ENCODE results near the gene COL4A5. TPM values are rescaled to one million over a fixed set of nuclear protein-coding genes. Genes with fewer than 3 reads are reported as not detected.

The COL4A5 gene
- total RNA-seq, 1 experiment from 2014 or later = 29.4 TPM

- no peak overlapping the region for H3K27ac ChIP-seq (ENCODE audit: low read depth, low read length)
- CTCF ChIA-PET = no interaction called here
- BruUV-seq (replicated peaks) = no TSS peak
- H3K36me3 ChIP-seq (ENCODE audit: control insufficient read depth in 1 of 2, insufficient read depth in 2 of 2, low read length in 2 of 2) = no peaks in the 10 kb centered on the region
- no peak for TF ChIP-seq ZNF274 (IDR thresholded peaks at IDR 0.05; ENCODE audit: low read depth, low read length)
- no peak for TF ChIP-seq EZH2phosphoT487 (IDR thresholded peaks at IDR 0.05; ENCODE audit: borderline replicate concordance)
- TF ChIP-seq ELF1 (IDR thresholded peaks at IDR 0.05; ENCODE audit: borderline replicate concordance, low read depth) = no peak
- TF ChIP-seq POLR2AphosphoS5 (IDR thresholded peaks at IDR 0.05; ENCODE audit: low read depth, low read length) = no peak
- TF ChIP-seq JUND (IDR thresholded peaks at IDR 0.05) = no peak
- TF ChIP-seq ZBTB33 (IDR thresholded peaks at IDR 0.05; ENCODE audit: extremely low read depth, insufficient replicate concordance, low read length) = no peak
- TF ChIP-seq FOSL1 (IDR thresholded peaks at IDR 0.05; ENCODE audit: low read depth) = no peak
- TF ChIP-seq RAD21 (IDR thresholded peaks at IDR 0.05; ENCODE audit: low read depth) = no peak
- TF ChIP-seq ZFX (IDR thresholded peaks at IDR 0.05) = no peak
- TF ChIP-seq, protein P1, sequence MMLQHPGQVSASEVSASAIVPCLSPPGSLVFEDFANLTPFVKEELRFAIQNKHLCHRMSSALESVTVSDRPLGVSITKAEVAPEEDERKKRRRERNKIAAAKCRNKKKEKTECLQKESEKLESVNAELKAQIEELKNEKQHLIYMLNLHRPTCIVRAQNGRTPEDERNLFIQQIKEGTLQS (IDR thresholded peaks at IDR 0.05) = no peak
- no peak for TF ChIP-seq CEBPB (IDR thresholded peaks at IDR 0.05; ENCODE audit: low read depth)
- TF ChIP-seq TCF7L2 (IDR thresholded peaks at IDR 0.05; ENCODE audit: borderline replicate concordance, extremely low read depth, insufficient read depth, insufficient read length) = no peak
- TF ChIP-seq, protein P2, sequence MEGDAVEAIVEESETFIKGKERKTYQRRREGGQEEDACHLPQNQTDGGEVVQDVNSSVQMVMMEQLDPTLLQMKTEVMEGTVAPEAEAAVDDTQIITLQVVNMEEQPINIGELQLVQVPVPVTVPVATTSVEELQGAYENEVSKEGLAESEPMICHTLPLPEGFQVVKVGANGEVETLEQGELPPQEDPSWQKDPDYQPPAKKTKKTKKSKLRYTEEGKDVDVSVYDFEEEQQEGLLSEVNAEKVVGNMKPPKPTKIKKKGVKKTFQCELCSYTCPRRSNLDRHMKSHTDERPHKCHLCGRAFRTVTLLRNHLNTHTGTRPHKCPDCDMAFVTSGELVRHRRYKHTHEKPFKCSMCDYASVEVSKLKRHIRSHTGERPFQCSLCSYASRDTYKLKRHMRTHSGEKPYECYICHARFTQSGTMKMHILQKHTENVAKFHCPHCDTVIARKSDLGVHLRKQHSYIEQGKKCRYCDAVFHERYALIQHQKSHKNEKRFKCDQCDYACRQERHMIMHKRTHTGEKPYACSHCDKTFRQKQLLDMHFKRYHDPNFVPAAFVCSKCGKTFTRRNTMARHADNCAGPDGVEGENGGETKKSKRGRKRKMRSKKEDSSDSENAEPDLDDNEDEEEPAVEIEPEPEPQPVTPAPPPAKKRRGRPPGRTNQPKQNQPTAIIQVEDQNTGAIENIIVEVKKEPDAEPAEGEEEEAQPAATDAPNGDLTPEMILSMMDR (IDR thresholded peaks at IDR 0.05 in 2 of 3, conservative IDR thresholded peaks at IDR 0.05 in 1 of 3; ENCODE audit: borderline replicate concordance in 1 of 3, insufficient read depth in 1 of 3, low read depth in 2 of 3, low read length in 2 of 3) = no peak
- TF ChIP-seq, protein P3, sequence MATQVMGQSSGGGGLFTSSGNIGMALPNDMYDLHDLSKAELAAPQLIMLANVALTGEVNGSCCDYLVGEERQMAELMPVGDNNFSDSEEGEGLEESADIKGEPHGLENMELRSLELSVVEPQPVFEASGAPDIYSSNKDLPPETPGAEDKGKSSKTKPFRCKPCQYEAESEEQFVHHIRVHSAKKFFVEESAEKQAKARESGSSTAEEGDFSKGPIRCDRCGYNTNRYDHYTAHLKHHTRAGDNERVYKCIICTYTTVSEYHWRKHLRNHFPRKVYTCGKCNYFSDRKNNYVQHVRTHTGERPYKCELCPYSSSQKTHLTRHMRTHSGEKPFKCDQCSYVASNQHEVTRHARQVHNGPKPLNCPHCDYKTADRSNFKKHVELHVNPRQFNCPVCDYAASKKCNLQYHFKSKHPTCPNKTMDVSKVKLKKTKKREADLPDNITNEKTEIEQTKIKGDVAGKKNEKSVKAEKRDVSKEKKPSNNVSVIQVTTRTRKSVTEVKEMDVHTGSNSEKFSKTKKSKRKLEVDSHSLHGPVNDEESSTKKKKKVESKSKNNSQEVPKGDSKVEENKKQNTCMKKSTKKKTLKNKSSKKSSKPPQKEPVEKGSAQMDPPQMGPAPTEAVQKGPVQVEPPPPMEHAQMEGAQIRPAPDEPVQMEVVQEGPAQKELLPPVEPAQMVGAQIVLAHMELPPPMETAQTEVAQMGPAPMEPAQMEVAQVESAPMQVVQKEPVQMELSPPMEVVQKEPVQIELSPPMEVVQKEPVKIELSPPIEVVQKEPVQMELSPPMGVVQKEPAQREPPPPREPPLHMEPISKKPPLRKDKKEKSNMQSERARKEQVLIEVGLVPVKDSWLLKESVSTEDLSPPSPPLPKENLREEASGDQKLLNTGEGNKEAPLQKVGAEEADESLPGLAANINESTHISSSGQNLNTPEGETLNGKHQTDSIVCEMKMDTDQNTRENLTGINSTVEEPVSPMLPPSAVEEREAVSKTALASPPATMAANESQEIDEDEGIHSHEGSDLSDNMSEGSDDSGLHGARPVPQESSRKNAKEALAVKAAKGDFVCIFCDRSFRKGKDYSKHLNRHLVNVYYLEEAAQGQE (IDR thresholded peaks at IDR 0.05; ENCODE audit: low read depth) = no peak
- no peak for TF ChIP-seq POLR2A (IDR thresholded peaks at IDR 0.05; ENCODE audit: borderline replicate concordance, extremely low read depth, insufficient read depth, insufficient read length)
- TF ChIP-seq, protein P4, sequence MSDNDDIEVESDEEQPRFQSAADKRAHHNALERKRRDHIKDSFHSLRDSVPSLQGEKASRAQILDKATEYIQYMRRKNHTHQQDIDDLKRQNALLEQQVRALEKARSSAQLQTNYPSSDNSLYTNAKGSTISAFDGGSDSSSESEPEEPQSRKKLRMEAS (IDR thresholded peaks at IDR 0.05) = no peak
- H3K27me3 ChIP-seq (ENCODE audit: insufficient read depth, low read length) = no peaks in the 10 kb centered on the region
- POLR2A ChIA-PET = no interaction called here
- no peak overlapping the region for H3K4me3 ChIP-seq (replicated peaks in 1 of 2; ENCODE audit: low read depth in 1 of 2, low read length in 2 of 2)
- H3K9ac ChIP-seq (ENCODE audit: low read length) = no peak overlapping the region
- H3K4me1 ChIP-seq (ENCODE audit: control insufficient read depth in 1 of 2, insufficient read depth in 2 of 2, low read length in 2 of 2) = no peaks in the 10 kb centered on the region
- intact Hi-C loops (cut with micrococcal nuclease) = loop anchor here (10.0 kb wide), 1 partner anchor 772 kb away; no protein-coding TSS in a partner anchor
- H3K79me2 ChIP-seq (ENCODE audit: insufficient read depth, low read length) = no peaks in the 10 kb centered on the region
- H3K9me3 ChIP-seq (ENCODE audit: control insufficient read depth in 1 of 2, insufficient read depth in 1 of 2, low read depth in 1 of 2, low read length in 2 of 2) = no peaks in the 10 kb centered on the region
- no peaks in the 10 kb centered on the region for H4K20me1 ChIP-seq (ENCODE audit: insufficient read depth)
- ATAC-seq = no peak
- DNase-seq (ENCODE audit: low read depth, low spot score) = no peak
- H3K9me2 ChIP-seq (ENCODE audit: insufficient read depth) = no peaks in the 10 kb centered on the region
- RAD21 ChIA-PET (ENCODE audit: low non-redundant PET in 1 of 2, low total read pairs in 2 of 2, uncharacterized antibody in 2 of 2, unreplicated experiment in 2 of 2) = no interaction called here
- H3K4me2 ChIP-seq (ENCODE audit: low read length) = no peak overlapping the region
- no peak overlapping the region for H2AFZ ChIP-seq (ENCODE audit: low read depth, low read length, poor library complexity, severe bottlenecking)
Observed at GRCh38 chrX:108702530-108702929, 262.9 kb downstream of the COL4A5 start.
